NB4 (cell line): ENCODE measurements around the gene COL4A2.

Experiments
- CTCF ChIP-seq: IDR thresholded peaks from one replicate; pipeline ENCODE4 v1.5.1; 2012; ENCODE audit warnings: low read depth, low read length
- MYC ChIP-seq: IDR thresholded peaks from 2 replicates; pipeline ENCODE4 v1.6.1; 2011; ENCODE audit warnings: low read depth, low read length
- POLR2A ChIP-seq: IDR thresholded peaks from 2 replicates; pipeline ENCODE4 v1.6.1; 2011; ENCODE audit warnings: mild to moderate bottlenecking; ENCODE audit not compliant: insufficient read length; ENCODE audit errors: extremely low read depth

- TF ChIP-seq CTCF = no peak
- no peak for TF ChIP-seq POLR2A
- no peak for TF ChIP-seq MYC
Measured at GRCh38 chr13:110418944-110419343, 111.9 kb downstream of the COL4A2 start.
